Hematopoietic multipotent progenitor cell (in vitro differentiated cells): ENCODE results near the gene RNU6-9. TPM values are rescaled to one million over a fixed set of nuclear protein-coding genes. Genes with fewer than 3 reads are reported as not detected.

Source experiments
- DNase-seq, 3 donors: peaks; one replicate each; pipeline ENCODE4 v3.0.0-alpha.2; 2011 to 2015; ENCODE audit warnings: low read depth in 2 of 3, low spot score in 2 of 3
- total RNA-seq: library from RNA; depleted of rRNA; stranded (reverse); fragments of >200 nt; gene quantifications from one replicate; pipeline ENCODE4 v1.2.3, GENCODE V29; 2012

The RNU6-9 gene
- total RNA-seq, 1 donor = not detected

- no peak for DNase-seq
Measured at GRCh38 chr19:861141-861755, 32.0 kb upstream of the RNU6-9 start.

GRCh38 chr19:861756-862580 lies 31.3 kb upstream of the RNU6-9 start:
- DNase-seq = peak; percentile 44 to 89 (median 88)

GRCh38 chr19:862581-863314 lies 30.5 kb upstream of the RNU6-9 start:
- DNase-seq = peak; percentile 53 to 90 (median 86)

- DNase-seq = no peak
Measured at GRCh38 chr19:863315-863620, 30.0 kb upstream of the RNU6-9 start.

GRCh38 chr19:866769-867300 lies 26.4 kb upstream of the RNU6-9 start:
- DNase-seq = no peak

- DNase-seq = no peak
Measured at GRCh38 chr19:867301-867793, 25.9 kb upstream of the RNU6-9 start.

GRCh38 chr19:867855-868457 lies 25.3 kb upstream of the RNU6-9 start:
- no peak for DNase-seq

GRCh38 chr19:868458-869244 lies 24.6 kb upstream of the RNU6-9 start:
- DNase-seq = no peak

- no peak for DNase-seq
Measured at GRCh38 chr19:869245-870177, 23.8 kb upstream of the RNU6-9 start.

GRCh38 chr19:870314-870713 lies 23.0 kb upstream of the RNU6-9 start:
- no peak for DNase-seq

- DNase-seq = no peak
Measured at GRCh38 chr19:870963-871401, 22.3 kb upstream of the RNU6-9 start.

GRCh38 chr19:871446-872265 lies 21.6 kb upstream of the RNU6-9 start:
- no peak for DNase-seq

GRCh38 chr19:872266-872951 lies 20.9 kb upstream of the RNU6-9 start:
- peak in 2 of 3 donors; percentile 86 to 90 for DNase-seq

- peak in 2 of 3 donors; percentile 82 for DNase-seq
Measured at GRCh38 chr19:873084-873483, 20.2 kb upstream of the RNU6-9 start.

- DNase-seq = no peak
Measured at GRCh38 chr19:873561-874041, 19.7 kb upstream of the RNU6-9 start.

- DNase-seq = no peak
Measured at GRCh38 chr19:875265-875879, 17.9 kb upstream of the RNU6-9 start.

GRCh38 chr19:876089-876488 lies 17.2 kb upstream of the RNU6-9 start:
- no peak for DNase-seq
